Prostate gland (tissue), 2 donors: ENCODE measurements around the gene CCSAP.

ENCODE experiments used
- CTCF ChIP-seq, 4 experiments: fragments of 200-600 bp in 2 of 4; fragments of 450-650 bp in 2 of 4; sonication (generic) in 2 of 4; IDR thresholded peaks; 1 replicate in 3 of 4; 2 replicates in 1 of 4; pipeline ENCODE4 v1.5.1; 2016 to 2019; ENCODE audit warnings: antibody characterized with exemption in 4 of 4, mild to moderate bottlenecking in 2 of 4, moderate library complexity in 2 of 4
- POLR2A ChIP-seq: fragments of 450-650 bp; IDR thresholded peaks from one replicate; pipeline ENCODE4 v1.6.1; 2016; ENCODE audit warnings: antibody characterized with exemption, mild to moderate bottlenecking

DNA sequence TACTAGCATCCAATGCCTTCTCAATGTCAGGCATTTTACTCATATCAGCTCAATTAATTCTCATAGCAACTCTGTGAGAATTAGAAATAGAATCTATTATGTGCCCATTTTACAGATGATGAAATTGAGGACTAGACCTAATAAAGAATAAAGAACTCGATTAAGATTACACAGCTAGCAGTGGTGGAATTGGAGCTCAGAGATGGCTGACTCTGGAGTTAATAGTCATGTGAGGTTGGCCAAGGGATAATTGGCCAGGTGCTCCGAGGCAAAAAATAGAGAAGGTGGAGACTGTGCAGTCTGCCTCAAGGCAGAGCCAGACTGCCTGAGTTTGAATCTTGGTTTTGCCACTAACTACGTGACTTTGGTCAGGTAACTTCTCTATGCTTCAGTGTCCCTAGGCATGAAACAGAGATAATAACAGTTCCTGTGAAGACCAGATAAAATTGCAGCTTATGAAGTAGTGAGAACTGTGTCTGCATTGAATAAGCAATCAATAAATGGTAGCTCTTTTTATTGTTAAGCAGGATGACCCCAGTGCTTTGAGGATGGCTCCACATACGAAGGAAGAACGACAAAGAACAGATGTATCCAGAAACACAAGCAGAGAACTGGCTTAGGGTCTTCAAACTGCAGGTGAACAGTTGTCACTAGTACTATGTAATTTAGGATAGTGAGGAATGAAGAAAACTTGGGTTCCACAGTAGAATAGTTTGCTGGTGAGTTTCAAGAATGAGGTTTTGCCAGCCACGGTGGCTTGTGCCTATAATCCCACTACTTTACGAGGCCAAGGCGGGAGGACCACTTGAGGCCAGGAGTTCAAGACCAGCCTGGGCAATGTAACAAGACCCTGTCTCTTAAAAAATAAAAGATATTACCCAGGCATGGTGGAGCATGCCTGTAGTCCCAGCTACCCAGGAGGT lies 6.9 kb upstream of the CCSAP start:
- no peak for TF ChIP-seq CTCF (IDR thresholded peaks at IDR 0.05)
- no peak for TF ChIP-seq POLR2A
